DOHH2 (cell line): ENCODE data around the gene LBX1.

Experiments used
- H3F3A ChIP-seq: fragments of 200-600 bp; sonication (generic), shearing (Covaris generic); 2 replicates; pipeline ENCODE4 v1.6.0; 2016; ENCODE audit warnings: antibody characterized with exemption, mild to moderate bottlenecking; ENCODE audit not compliant: control insufficient read depth, insufficient read depth
- H3K27ac ChIP-seq: fragments of 200-600 bp; sonication (generic); 2 replicates; pipeline ENCODE4 v1.5.1; 2014; ENCODE audit warnings: low read depth, mild to moderate bottlenecking, low read length, moderate library complexity
- H3K27me3 ChIP-seq: fragments of 200-600 bp; sonication (generic); 2 replicates; pipeline ENCODE4 v1.6.1; 2014; ENCODE audit warnings: mild to moderate bottlenecking, low read length, mixed read lengths; ENCODE audit not compliant: control insufficient read depth
- H3K36me3 ChIP-seq: fragments of 200-600 bp; sonication (generic); 2 replicates; pipeline ENCODE4 v1.6.1; 2014; ENCODE audit warnings: mild to moderate bottlenecking, low read length, moderate library complexity, mixed read lengths; ENCODE audit not compliant: control insufficient read depth
- H3K4me1 ChIP-seq: fragments of 200-600 bp; sonication (generic); 2 replicates; pipeline ENCODE4 v1.6.1; 2014; ENCODE audit warnings: mild to moderate bottlenecking, low read length, mixed read lengths; ENCODE audit not compliant: control insufficient read depth
- H3K4me2 ChIP-seq: fragments of 200-600 bp; sonication (generic); 2 replicates; pipeline ENCODE4 v1.6.0; 2014; ENCODE audit warnings: mild to moderate bottlenecking, low read length, moderate library complexity
- H3K4me3 ChIP-seq: fragments of 200-600 bp; sonication (generic); 2 replicates; pipeline ENCODE4 v1.5.1; 2014; ENCODE audit warnings: mild to moderate bottlenecking, low read length, mixed read lengths
- H3K79me2 ChIP-seq: fragments of 200-600 bp; sonication (generic); 2 replicates; pipeline ENCODE4 v1.6.1; 2014; ENCODE audit warnings: mild to moderate bottlenecking, low read length, mixed read lengths; ENCODE audit not compliant: control insufficient read depth
- H3K9me2 ChIP-seq: fragments of 200-600 bp; sonication (generic); replicated peaks from 2 replicates; pipeline ENCODE4 v1.6.1; 2014; ENCODE audit warnings: mild to moderate bottlenecking, low read length, mixed read lengths; ENCODE audit not compliant: control insufficient read depth
- H3K9me3 ChIP-seq: fragments of 200-600 bp; sonication (generic); 2 replicates; pipeline ENCODE4 v1.6.1; 2014; ENCODE audit warnings: antibody characterized with exemption, low read length, mixed read lengths; ENCODE audit not compliant: control insufficient read depth, insufficient read depth
- H4K20me1 ChIP-seq: fragments of 200-600 bp; sonication (generic); 2 replicates; pipeline ENCODE4 v1.6.0; 2014; ENCODE audit warnings: low read depth, mild to moderate bottlenecking, antibody characterized with exemption, low read length, moderate library complexity; ENCODE audit not compliant: control insufficient read depth, insufficient read depth
- CTCF ChIP-seq: fragments of 200-600 bp; sonication (generic); IDR thresholded peaks from one replicate; pipeline ENCODE4 v1.5.1; 2014; ENCODE audit warnings: antibody characterized with exemption, mild to moderate bottlenecking, low read depth, low read length; ENCODE audit not compliant: poor library complexity, severe bottlenecking
- EZH2phosphoT487 ChIP-seq: fragments of 200-600 bp; sonication (generic); IDR thresholded peaks from 2 replicates; pipeline ENCODE4 v1.6.1; 2017; ENCODE audit warnings: borderline replicate concordance, mild to moderate bottlenecking, antibody characterized with exemption, low read length, moderate library complexity, mixed read lengths

The LBX1 gene

GRCh38 chr10:101228966-101229265, 347 bp downstream of the LBX1 start:
- no peak overlapping the region for H3K4me3 ChIP-seq
- H3K9me3 ChIP-seq = no peaks in the 10 kb centered on the region
- TF ChIP-seq EZH2phosphoT487 (no peak), CTCF (no peak)
- H3K27ac ChIP-seq = no peak overlapping the region
- no peaks in the 10 kb centered on the region for H3K36me3 ChIP-seq
- peaks cover 76% of the 10 kb centered on the region for H3K27me3 ChIP-seq
- H3K4me1 ChIP-seq = no peaks in the 10 kb centered on the region
- no peaks in the 10 kb centered on the region for H4K20me1 ChIP-seq
- H3K79me2 ChIP-seq = no peaks in the 10 kb centered on the region
- no peaks in the 10 kb centered on the region for H3K9me2 ChIP-seq
- no peaks in the 10 kb centered on the region for H3F3A ChIP-seq
- H3K4me2 ChIP-seq = no peak overlapping the region

- H3K4me3 ChIP-seq = no peak overlapping the region
- no peaks in the 10 kb centered on the region for H3K4me1 ChIP-seq
- H3K9me2 ChIP-seq = no peaks in the 10 kb centered on the region
- TF ChIP-seq CTCF = no peak
- no peak for TF ChIP-seq EZH2phosphoT487
- no peaks in the 10 kb centered on the region for H3K79me2 ChIP-seq
- H3K9me3 ChIP-seq = no peaks in the 10 kb centered on the region
- no peaks in the 10 kb centered on the region for H3F3A ChIP-seq
- H3K27me3 ChIP-seq = peaks cover 76% of the 10 kb centered on the region
- H3K27ac ChIP-seq = no peak overlapping the region
- no peak overlapping the region for H3K4me2 ChIP-seq
- no peaks in the 10 kb centered on the region for H4K20me1 ChIP-seq
- no peaks in the 10 kb centered on the region for H3K36me3 ChIP-seq
These were observed 904 bp downstream of the LBX1 start for GRCh38 chr10:101228153-101228965.

GRCh38 chr10:101227429-101228152, 1.7 kb downstream of the LBX1 start:
- Histone ChIP-seq H3K4me2 (no peak overlapping the region), H3K9me3 (no peaks in the 10 kb centered on the region), H3K9me2 (no peaks in the 10 kb centered on the region), H3K27me3 (peaks cover 76% of the 10 kb centered on the region), H3K36me3 (no peaks in the 10 kb centered on the region), H3K4me3 (no peak overlapping the region), H3K27ac (no peak overlapping the region), H3K79me2 (no peaks in the 10 kb centered on the region), H3F3A (no peaks in the 10 kb centered on the region), H4K20me1 (no peaks in the 10 kb centered on the region), H3K4me1 (no peaks in the 10 kb centered on the region)
- TF ChIP-seq CTCF = no peak
- TF ChIP-seq EZH2phosphoT487 = no peak
